ENCODE results near the gene STX3. TPM values are rescaled to one million over a fixed set of nuclear protein-coding genes. Genes with fewer than 3 reads are reported as not detected.

The STX3 gene
- total and polyA plus RNA-seq, 2 donors = 11.9 to 14.2 TPM

DNA sequence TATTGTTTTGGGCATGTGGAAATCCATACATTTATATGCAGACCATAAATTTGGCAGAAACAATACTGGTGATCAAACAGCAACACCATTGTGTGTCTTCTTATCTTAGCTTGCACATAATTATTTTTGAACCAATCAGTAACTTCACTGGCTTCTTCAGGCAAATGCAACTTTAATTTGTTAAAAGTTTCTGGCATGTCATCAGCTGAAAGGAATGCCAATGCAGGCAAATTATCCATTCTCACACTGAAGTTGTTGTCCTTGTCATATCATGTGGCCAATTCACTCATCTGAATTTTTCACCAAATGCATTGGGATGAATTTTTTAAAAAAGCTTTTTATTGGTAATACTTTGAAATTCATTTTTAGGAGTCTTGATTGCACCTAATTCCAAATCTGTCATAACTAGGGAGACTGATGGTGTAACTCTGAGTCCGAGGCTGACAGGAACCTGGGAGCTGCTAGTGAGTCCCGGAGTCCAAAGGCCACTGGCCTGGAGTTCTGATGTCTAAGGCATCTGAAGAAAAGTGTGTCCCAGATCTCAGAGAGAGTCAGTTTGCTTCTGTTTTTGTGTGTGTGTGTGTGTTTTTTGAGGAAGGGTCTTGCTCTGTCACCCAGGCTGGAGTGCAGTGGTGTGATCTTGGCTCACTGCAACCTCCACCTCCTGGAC lies 24.1 kb upstream of the STX3 start:
- Histone ChIP-seq H3K4me1 (ENCODE audit: insufficient read depth) (no peaks in the 10 kb centered on the region), H3K27ac (ENCODE audit: low read depth) (no peak overlapping the region), H3K4me3 (ENCODE audit: low read depth, low read length) (no peak overlapping the region), H3K36me3 (ENCODE audit: insufficient read depth) (no peaks in the 10 kb centered on the region)
- no peak for DNase-seq (ENCODE audit: extremely low spot score)
- WGBS = 84% methylated on average over 2 of the region's 2 CpGs

DNA sequence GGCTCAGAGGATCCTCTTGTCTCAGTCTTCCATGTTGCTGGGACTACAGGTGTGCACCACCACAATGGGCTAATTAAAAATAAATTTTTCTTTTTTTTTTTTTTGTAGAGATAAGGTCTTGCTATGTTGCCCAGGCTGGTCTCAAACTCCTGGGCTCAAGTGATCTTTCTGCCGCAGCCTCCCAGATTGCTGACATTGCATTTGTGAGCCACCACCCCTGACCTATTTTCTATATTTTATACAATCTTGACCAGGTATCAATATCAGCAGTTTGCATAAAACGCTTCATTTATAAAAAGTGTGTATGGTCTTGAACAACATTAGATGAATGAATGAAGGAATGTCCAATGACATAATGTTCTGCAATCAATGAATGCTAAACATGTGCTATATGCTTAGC lies 9.1 kb upstream of the STX3 start:
- no peak for DNase-seq (ENCODE audit: extremely low spot score)
- Histone ChIP-seq H3K36me3 (ENCODE audit: insufficient read depth) (no peaks in the 10 kb centered on the region), H3K27ac (ENCODE audit: low read depth) (no peak overlapping the region), H3K4me1 (ENCODE audit: insufficient read depth) (no peaks in the 10 kb centered on the region), H3K4me3 (ENCODE audit: low read depth, low read length) (no peak overlapping the region)
- WGBS = 90% methylated on average over 2 of the region's 2 CpGs

DNA sequence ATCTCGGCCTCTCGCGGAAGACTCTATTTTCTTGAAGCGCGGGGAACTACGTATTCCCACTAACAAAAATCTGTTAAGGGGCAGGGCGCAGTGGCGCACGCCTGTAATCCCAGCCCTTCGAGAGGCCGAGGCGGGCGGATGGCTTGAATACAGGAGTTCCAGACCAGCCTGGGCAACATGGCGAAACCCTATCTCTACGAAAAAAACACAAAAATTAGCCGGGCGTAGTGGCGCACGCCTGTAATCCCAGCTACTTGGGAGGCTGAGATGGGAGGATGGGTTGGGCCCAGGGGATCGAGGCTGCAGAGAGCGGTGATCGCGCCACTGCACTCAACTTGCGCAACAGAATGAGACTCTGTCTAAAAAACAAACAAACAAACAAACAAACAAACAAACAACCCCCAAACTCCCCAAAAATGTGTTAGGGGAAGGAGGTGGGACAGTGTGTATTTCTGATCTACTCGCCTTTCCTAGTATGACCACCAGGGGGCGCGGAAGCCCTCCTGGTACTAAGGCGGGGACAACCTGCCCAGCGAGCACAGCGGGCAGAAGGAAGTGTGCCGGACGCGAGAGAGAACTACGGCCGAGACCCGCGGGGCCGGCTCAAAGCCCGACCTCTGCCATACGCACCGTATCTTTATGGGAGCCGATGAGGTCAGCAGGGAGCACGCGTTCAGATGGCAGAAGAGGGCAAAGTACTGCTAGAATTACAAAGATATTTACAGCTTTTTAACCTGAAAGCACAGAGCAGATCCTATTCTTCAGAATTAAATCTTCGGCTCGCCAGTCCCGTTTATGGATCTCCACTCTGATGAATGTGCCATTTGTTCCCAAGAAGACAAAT lies 1.3 kb upstream of the STX3 start:
- Histone ChIP-seq H3K4me3 (ENCODE audit: low read depth, low read length) (peak overlapping the region; percentile 86), H3K4me1 (ENCODE audit: insufficient read depth) (no peaks in the 10 kb centered on the region), H3K36me3 (ENCODE audit: insufficient read depth) (no peaks in the 10 kb centered on the region), H3K27ac (ENCODE audit: low read depth) (no peak overlapping the region)
- WGBS = 32% methylated on average over 47 of the region's 47 CpGs
- peak; percentile 31 for DNase-seq (ENCODE audit: extremely low spot score)

DNA sequence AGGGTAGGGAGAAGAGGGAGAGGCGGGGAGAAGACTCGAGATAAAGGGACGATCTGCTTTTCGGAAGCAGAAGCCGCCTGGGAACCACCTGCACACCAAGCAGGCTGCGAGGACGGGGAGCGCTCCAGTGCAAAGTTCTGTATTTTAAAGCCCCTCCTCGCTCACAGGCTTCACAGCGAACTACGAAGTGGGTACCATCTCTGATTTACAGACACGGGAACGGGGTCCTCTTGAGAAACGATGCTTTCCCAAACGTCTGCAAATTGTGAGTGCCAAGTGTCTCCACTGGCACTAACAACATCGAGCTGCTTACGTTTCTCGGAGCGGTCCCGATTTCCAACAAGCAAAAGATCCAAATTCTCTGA lies 700 bp upstream of the STX3 start:
- Histone ChIP-seq H3K27ac (ENCODE audit: low read depth) (no peak overlapping the region), H3K4me3 (ENCODE audit: low read depth, low read length) (peak overlapping the region; percentile 86), H3K4me1 (ENCODE audit: insufficient read depth) (no peaks in the 10 kb centered on the region), H3K36me3 (ENCODE audit: insufficient read depth) (no peaks in the 10 kb centered on the region)
- DNase-seq (ENCODE audit: extremely low spot score) = no peak
- WGBS = under 1% methylated on average over 20 of the region's 20 CpGs

DNA sequence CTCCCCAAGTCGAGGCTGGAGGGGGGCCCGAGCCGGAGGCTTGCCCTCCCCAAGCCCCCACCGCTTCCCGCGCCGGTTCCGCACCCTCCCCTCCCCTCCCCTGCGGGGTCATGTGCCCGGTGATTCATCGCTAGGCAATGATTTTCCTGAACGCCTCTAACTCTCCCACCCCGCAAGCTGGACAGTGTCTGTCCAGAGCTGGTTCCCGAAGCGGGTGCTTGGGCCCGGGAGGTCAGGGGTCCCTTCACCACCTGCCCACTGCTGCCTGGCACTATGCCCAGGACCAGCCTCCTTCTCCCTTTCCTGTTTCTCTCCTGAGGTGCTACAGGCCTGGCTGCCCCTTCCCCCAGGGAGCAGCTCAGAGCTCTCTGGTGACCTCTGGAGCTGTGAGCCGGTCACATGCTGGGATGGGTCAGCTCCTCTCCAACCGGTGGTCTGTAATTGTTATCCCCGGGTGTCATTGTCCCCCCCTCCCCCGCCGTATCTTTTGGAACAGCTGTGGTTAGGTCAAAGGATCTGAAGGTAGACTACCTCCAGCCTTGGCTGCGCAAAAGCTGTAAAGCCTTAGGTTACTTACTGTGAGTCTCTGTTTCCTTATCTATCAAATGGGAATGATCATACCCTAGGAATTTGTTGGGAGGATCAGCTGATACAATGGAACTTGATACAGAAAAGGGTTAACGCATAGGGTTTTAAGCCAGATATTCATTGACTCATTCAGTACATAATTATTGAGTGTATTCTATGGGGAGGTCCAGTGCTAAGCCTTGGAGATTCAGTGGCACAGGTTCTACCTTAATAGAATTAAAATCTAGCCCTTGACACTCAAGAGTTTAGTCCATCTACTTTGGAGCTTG lies 753 bp downstream of the STX3 start:
- peak overlapping the region; percentile 86 for H3K4me3 ChIP-seq (ENCODE audit: low read depth, low read length)
- H3K4me1 ChIP-seq (ENCODE audit: insufficient read depth) = no peaks in the 10 kb centered on the region
- DNase-seq (ENCODE audit: extremely low spot score) = peak; percentile 17
- no peaks in the 10 kb centered on the region for H3K36me3 ChIP-seq (ENCODE audit: insufficient read depth)
- 7% methylated on average over 23 of the region's 23 CpGs for WGBS
- H3K27ac ChIP-seq (ENCODE audit: low read depth) = peak overlapping the region; percentile 92

DNA sequence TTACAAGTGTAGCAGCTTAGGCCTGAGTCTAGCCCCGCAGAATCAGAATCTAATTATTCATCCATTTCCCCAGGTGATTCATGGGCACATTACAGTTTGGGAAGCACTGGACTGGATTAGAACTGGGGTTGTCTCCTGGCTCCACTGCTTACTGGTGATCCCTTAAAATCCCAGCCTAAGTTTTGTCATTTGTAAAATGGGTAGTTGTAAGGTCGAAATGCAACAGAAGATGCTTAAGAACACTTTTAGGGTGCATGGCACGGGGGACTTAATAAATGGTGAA lies 1.3 kb downstream of the STX3 start:
- no peak for DNase-seq (ENCODE audit: extremely low spot score)
- WGBS = 64% methylated on average over 3 of the region's 3 CpGs
- H3K4me1 ChIP-seq (ENCODE audit: insufficient read depth) = no peaks in the 10 kb centered on the region
- H3K36me3 ChIP-seq (ENCODE audit: insufficient read depth) = no peaks in the 10 kb centered on the region
- no peak overlapping the region for H3K27ac ChIP-seq (ENCODE audit: low read depth)
- no peak overlapping the region for H3K4me3 ChIP-seq (ENCODE audit: low read depth, low read length)

DNA sequence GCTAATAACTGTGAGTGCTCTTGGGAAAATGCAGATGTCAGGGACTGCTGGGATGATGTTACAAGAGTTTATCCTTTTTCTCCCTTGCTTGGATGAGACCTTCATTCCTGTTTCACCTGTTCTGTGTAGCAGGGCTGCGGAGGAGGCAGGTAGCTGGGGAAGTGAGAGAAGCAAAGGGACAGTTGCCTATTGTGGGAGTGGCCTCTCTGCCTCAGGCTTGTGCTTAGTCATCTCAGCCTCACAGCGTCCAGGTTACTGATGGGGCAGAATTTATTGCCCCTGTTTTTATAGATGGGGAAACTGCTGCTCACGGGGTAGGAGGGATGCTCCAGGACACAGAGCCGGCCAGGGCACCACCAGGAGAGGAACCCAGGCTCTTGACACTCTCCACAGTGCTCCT lies 1.7 kb downstream of the STX3 start:
- 41% methylated on average over 4 of the region's 4 CpGs for WGBS
- Histone ChIP-seq H3K36me3 (ENCODE audit: insufficient read depth) (no peaks in the 10 kb centered on the region), H3K4me3 (ENCODE audit: low read depth, low read length) (no peak overlapping the region), H3K4me1 (ENCODE audit: insufficient read depth) (no peaks in the 10 kb centered on the region), H3K27ac (ENCODE audit: low read depth) (no peak overlapping the region)
- no peak for DNase-seq (ENCODE audit: extremely low spot score)

DNA sequence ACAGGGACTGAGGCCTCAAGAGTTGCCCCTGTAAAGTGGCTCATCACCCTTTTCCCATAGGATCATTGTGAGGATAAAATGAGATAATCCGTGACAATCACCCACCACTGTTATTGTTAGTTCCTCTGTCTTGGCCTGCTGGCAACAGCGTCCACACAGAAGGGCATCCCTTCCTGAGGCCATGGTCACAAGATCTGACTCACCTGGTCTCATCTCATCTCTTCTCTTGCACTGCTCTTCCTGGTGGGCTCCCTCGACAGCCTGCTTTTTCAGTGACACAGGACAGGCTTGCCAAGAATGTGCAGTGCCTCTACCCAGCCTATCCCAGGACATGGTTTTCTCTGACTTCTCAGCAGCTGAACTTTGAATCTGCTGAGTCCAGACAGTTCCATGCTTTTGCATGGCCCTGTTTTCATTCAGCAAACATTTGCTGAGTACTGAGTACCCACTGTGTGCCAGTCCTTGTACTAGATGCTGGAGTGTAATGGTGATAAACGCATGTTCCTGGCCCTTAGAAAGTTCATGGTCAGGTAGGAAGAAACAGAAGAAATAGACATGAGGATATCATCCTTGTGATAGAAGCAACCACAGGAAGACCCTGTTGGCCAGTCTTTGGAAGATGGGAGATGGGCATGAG lies 3.3 kb downstream of the STX3 start:
- H3K27ac ChIP-seq (ENCODE audit: low read depth) = no peak overlapping the region
- WGBS = 90% methylated on average over 4 of the region's 4 CpGs

DNA sequence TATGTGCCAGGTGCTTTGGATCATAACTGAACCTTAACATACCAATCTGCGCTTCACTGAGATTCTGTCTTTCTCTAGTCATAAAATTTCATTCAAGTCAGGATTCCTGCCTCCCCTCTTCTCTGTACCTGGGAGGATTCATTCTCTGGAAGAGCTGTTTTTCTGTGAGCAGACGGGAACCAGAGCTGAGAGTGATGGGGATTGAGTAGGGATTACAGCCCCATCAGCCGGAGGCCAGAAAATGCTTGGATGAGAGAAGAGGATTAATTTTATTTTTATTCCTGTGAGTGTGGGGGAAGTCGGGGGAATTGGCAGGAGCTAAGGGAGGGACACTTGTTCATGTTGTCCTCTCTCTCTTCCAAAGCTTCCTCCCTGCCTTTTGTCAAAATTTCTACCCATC lies 4.7 kb downstream of the STX3 start:
- no peak overlapping the region for H3K4me3 ChIP-seq (ENCODE audit: low read depth, low read length)
- no peak overlapping the region for H3K27ac ChIP-seq (ENCODE audit: low read depth)
- 29% methylated on average over 4 of the region's 4 CpGs for WGBS
- DNase-seq (ENCODE audit: extremely low spot score) = no peak
- no peaks in the 10 kb centered on the region for H3K36me3 ChIP-seq (ENCODE audit: insufficient read depth)
- H3K4me1 ChIP-seq (ENCODE audit: insufficient read depth) = no peaks in the 10 kb centered on the region

More for the DNA sequence above, 3.3 kb downstream of the STX3 start:
- Histone ChIP-seq H3K36me3 (ENCODE audit: insufficient read depth) (no peaks in the 10 kb centered on the region), H3K4me3 (ENCODE audit: low read depth, low read length) (no peak overlapping the region), H3K4me1 (ENCODE audit: insufficient read depth) (no peaks in the 10 kb centered on the region)
- no peak for DNase-seq (ENCODE audit: extremely low spot score)

DNA sequence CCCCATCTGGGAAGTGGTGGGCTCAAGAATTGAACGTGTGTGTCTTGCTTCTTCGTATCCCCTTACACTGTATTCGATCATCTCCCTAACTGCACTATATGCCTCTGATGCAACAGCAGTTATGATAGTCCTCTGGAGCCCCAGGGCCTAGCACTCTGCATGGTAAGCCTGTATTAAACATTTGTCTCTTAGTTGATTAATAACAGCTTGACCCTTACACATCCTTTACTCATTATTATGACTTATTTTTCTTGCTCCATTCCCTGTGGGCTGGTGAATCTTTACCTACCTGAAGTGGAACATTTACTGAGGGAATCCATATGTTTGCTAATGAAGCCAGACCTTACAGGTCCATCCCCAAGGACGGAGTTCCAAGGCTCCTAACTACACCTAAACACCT lies 5.6 kb downstream of the STX3 start:
- 88% methylated on average over 4 of the region's 4 CpGs for WGBS
- H3K4me1 ChIP-seq (ENCODE audit: insufficient read depth) = no peaks in the 10 kb centered on the region

DNA sequence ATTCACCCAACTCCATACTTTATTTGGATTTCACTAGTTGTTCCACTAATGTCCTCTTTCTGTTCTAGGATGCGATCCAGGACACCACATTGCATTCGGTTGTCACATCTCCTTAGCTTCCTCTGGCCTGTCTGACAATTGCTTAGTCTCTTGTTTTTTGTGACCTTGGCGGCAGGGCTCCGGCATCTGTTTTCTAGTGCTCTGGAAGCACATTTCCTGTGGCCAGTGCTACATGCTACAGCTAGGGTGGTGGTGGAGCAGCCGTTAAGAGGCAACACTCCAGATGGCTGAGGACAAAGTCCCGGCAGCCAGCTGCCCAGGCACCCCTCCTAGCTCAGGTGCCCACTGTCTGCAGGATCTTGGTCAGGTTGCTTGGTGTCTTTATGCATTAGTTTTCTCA lies 6.8 kb downstream of the STX3 start:
- H3K4me1 ChIP-seq (ENCODE audit: insufficient read depth) = no peaks in the 10 kb centered on the region
- no peak overlapping the region for H3K27ac ChIP-seq (ENCODE audit: low read depth)
- DNase-seq (ENCODE audit: extremely low spot score) = no peak
- H3K36me3 ChIP-seq (ENCODE audit: insufficient read depth) = no peaks in the 10 kb centered on the region
- 82% methylated on average over 6 of the region's 6 CpGs for WGBS
- H3K4me3 ChIP-seq (ENCODE audit: low read depth, low read length) = no peak overlapping the region

More for the DNA sequence above, 5.6 kb downstream of the STX3 start:
- H3K36me3 ChIP-seq (ENCODE audit: insufficient read depth) = no peaks in the 10 kb centered on the region
- no peak overlapping the region for H3K27ac ChIP-seq (ENCODE audit: low read depth)
- no peak for DNase-seq (ENCODE audit: extremely low spot score)
- H3K4me3 ChIP-seq (ENCODE audit: low read depth, low read length) = no peak overlapping the region

DNA sequence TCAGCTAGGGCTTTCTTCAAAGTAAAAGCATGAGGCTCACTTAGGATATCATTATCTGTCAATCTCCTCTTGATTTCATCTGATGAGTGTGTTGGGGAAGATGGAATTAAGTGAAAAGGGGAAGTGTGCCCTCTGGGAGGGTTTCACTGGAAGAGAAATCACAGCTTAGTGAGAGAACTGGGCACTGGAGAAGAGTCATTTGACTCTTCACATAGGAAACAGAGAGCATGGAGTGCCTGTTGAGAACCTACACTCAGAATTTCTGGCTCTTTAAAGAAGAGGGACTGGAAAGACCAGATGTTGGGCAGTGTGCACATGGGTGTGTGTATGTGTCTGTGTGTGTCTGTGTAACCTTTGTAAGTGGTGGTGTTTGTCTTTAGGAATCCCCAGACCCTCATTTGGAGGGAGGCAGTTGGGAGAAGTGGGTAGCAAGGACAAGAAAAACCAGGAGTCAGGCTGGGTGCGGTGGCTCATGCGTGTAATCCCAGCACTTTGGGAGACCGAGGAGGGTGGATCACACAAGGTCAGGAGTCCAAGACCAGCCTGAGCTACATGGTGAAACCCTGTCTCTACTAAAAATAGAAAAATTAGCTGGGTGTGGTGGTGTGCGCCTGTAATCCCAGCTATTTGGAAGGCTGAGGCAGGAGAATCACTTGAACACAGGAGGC lies 10.0 kb downstream of the STX3 start:
- no peak overlapping the region for H3K27ac ChIP-seq (ENCODE audit: low read depth)
- no peak for DNase-seq (ENCODE audit: extremely low spot score)
- WGBS = 81% methylated on average over 4 of the region's 4 CpGs
- H3K36me3 ChIP-seq (ENCODE audit: insufficient read depth) = no peaks in the 10 kb centered on the region
- no peaks in the 10 kb centered on the region for H3K4me1 ChIP-seq (ENCODE audit: insufficient read depth)
- H3K4me3 ChIP-seq (ENCODE audit: low read depth, low read length) = no peak overlapping the region

DNA sequence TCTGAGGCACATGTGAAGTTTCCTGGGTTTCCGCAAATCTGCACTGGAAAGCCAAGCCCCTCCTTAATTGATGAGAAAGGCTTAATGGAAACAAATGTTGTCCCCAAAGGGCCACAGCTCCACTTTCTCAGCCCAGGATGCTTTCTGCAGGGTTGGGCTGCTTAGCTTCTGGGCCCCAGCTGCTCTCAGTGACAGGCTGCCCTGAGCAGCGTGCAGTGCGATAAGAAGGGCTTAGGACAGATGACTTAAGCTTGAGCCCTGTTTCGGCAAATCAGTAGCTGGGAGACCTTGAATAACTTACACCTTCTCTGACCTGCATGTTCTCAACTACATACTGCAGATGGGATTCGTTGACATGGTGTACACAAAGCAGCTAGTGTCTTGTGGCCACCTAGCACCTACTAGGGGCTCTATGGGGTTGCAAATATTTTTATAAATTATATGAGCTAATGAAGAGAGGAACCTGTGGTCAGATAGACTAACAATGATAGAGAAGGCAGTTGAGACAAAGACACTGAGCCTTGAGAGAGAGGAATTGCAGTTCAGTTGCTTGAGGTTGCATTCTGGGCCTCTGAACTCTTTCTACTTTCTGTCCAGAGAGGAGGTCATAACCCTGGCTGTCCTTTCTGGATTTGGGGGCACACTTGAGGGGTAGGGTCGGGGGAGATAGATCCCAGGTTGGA lies 11.5 kb downstream of the STX3 start:
- no peaks in the 10 kb centered on the region for H3K36me3 ChIP-seq (ENCODE audit: insufficient read depth)
- no peaks in the 10 kb centered on the region for H3K4me1 ChIP-seq (ENCODE audit: insufficient read depth)
- 59% methylated on average over 6 of the region's 6 CpGs for WGBS
- no peak for DNase-seq (ENCODE audit: extremely low spot score)
- H3K4me3 ChIP-seq (ENCODE audit: low read depth, low read length) = no peak overlapping the region
- no peak overlapping the region for H3K27ac ChIP-seq (ENCODE audit: low read depth)

All from urinary bladder (tissue), 4 donors.